HCT116 (cell line): Measurements from ENCODE around the gene KAZN. TPM values are rescaled to one million over a fixed set of nuclear protein-coding genes. Genes with fewer than 3 reads are reported as not detected.

Source experiments
- ATAC-seq: fragments of 200-7000 bp; cut with Tn5 transposase; 2 replicates; pipeline ENCODE4 v1.9.1; 2020; ENCODE audit warnings: mild to moderate bottlenecking, moderate library complexity
- BruUV-seq: library from RNA; stranded (reverse); fragments of 400-500 nt; replicated peaks from 2 replicates; lab custom pipeline; 2021; lab: Mats Ljungman, UMichigan
- CTCF ChIA-PET: fragments of 300-600 bp; sonication (Branson Sonifier 250); formaldehyde crosslinking; loops from one replicate; lab custom pipeline; 2021; ENCODE audit warnings: antibody characterized with exemption; lab: Charles Lee
- POLR2A ChIA-PET: fragments of 300-600, 350-600 bp; sonication (Branson Sonifier 250); formaldehyde crosslinking; loops from one replicate; lab custom pipeline; 2021; ENCODE audit warnings: antibody characterized with exemption; lab: Charles Lee
- RAD21 ChIA-PET, 2 experiments: fragments of 300-600 bp; sonication (Branson Sonifier 250); formaldehyde crosslinking; loops; one replicate each; lab custom pipeline; 2023; ENCODE audit warnings: low total read pairs in 2 of 2; ENCODE audit not compliant: uncharacterized antibody in 2 of 2, unreplicated experiment in 2 of 2, low non-redundant PET in 1 of 2; lab: Charles Lee
- DNase-seq: peaks from one replicate; pipeline ENCODE4 v3.0.0-alpha.2; 2010; ENCODE audit warnings: low read depth, low spot score
- H2AFZ ChIP-seq: fragments of 200-600 bp; shearing (Covaris generic), sonication (generic); 2 replicates; pipeline ENCODE4 v1.6.1; 2017; ENCODE audit warnings: low read depth, mixed run types, mixed read lengths, antibody characterized with exemption, low read length; ENCODE audit not compliant: poor library complexity, severe bottlenecking
- H3K27ac ChIP-seq: 2 replicates; pipeline ENCODE4 v1.5.1; 2012; ENCODE audit warnings: low read depth, low read length
- H3K27me3 ChIP-seq: fragments of 200-600 bp; sonication (generic); 2 replicates; pipeline ENCODE4 v1.6.1; 2016; ENCODE audit warnings: mixed run types, low read length, mixed read lengths; ENCODE audit not compliant: insufficient read depth
- H3K36me3 ChIP-seq, 2 experiments: fragments of 200-500 bp in 1 of 2; fragments of 200-600 bp in 1 of 2; sonication (Bioruptor generic) in 1 of 2; sonication (generic) in 1 of 2; 2 replicates each; pipeline versions ENCODE4 v1.5.1 to v1.6.1; 2014 to 2016; ENCODE audit warnings: low read length in 2 of 2, inconsistent platforms in 1 of 2, mixed read lengths in 1 of 2, mixed run types in 1 of 2; ENCODE audit not compliant: insufficient read depth in 2 of 2, control insufficient read depth in 1 of 2
- H3K4me1 ChIP-seq, 2 experiments: fragments of 200-600 bp in 1 of 2; sonication (generic) in 1 of 2; 2 replicates each; pipeline versions ENCODE4 v1.5.1 to v1.6.1; 2012 to 2017; ENCODE audit warnings: low read length in 2 of 2, inconsistent platforms in 1 of 2, mild to moderate bottlenecking in 1 of 2, mixed read lengths in 1 of 2, mixed run types in 1 of 2, moderate library complexity in 1 of 2; ENCODE audit not compliant: insufficient read depth in 2 of 2, control insufficient read depth in 1 of 2
- H3K4me2 ChIP-seq: fragments of 200-600 bp; sonication (generic); 2 replicates; pipeline ENCODE4 v1.6.1; 2017; ENCODE audit warnings: mixed run types, low read length, mixed read lengths
- H3K4me3 ChIP-seq, 2 experiments: fragments of 200-600 bp in 1 of 2; sonication (generic) in 1 of 2; replicated peaks in 1 of 2; 2 replicates each; pipeline ENCODE4 v1.5.1; 2011 to 2016; ENCODE audit warnings: low read length in 2 of 2, control low read depth in 1 of 2, low read depth in 1 of 2, mild to moderate bottlenecking in 1 of 2, mixed read lengths in 1 of 2, mixed run types in 1 of 2
- H3K79me2 ChIP-seq: fragments of 200-600 bp; sonication (generic); 2 replicates; pipeline ENCODE4 v1.6.1; 2017; ENCODE audit warnings: mild to moderate bottlenecking, mixed run types, low read length, moderate library complexity, mixed read lengths; ENCODE audit not compliant: insufficient read depth
- H3K9ac ChIP-seq: fragments of 200-600 bp; sonication (generic); 2 replicates; pipeline ENCODE4 v1.6.1; 2016; ENCODE audit warnings: low read length, mixed read lengths
- H3K9me2 ChIP-seq: fragments of 200-600 bp; sonication (generic), shearing (Covaris generic); 2 replicates; pipeline ENCODE4 v1.6.1; 2017; ENCODE audit warnings: mixed run types, mild to moderate bottlenecking, moderate library complexity; ENCODE audit not compliant: insufficient read depth
- H3K9me3 ChIP-seq, 2 experiments: fragments of 200-500 bp in 1 of 2; fragments of 200-600 bp in 1 of 2; sonication (Bioruptor generic) in 1 of 2; sonication (generic) in 1 of 2; 2 replicates each; pipeline ENCODE4 v1.6.1; 2014 to 2017; ENCODE audit warnings: low read length in 2 of 2, mixed read lengths in 2 of 2, inconsistent platforms in 1 of 2, low read depth in 1 of 2, mild to moderate bottlenecking in 1 of 2, mixed run types in 1 of 2, moderate library complexity in 1 of 2; ENCODE audit not compliant: control insufficient read depth in 1 of 2, insufficient read depth in 1 of 2
- H4K20me1 ChIP-seq: fragments of 200-600 bp; sonication (generic), shearing (Covaris generic); 2 replicates; pipeline ENCODE4 v1.6.1; 2017; ENCODE audit warnings: mixed run types, mild to moderate bottlenecking, moderate library complexity; ENCODE audit not compliant: insufficient read depth
- ATF3 ChIP-seq: IDR thresholded peaks from 2 replicates; pipeline ENCODE4 v1.6.1; 2012
- CEBPB ChIP-seq: IDR thresholded peaks from 2 replicates; pipeline ENCODE4 v1.6.1; 2012; ENCODE audit warnings: low read depth
- CTCF ChIP-seq, 3 experiments: fragments of 200-600 bp in 1 of 3; sonication (generic) in 1 of 3; IDR thresholded peaks in 2 of 3; conservative IDR thresholded peaks in 1 of 3; 2 replicates each; pipeline ENCODE4 v1.5.1; 2012 to 2017; ENCODE audit warnings: low read depth in 2 of 3, low read length in 2 of 3, antibody characterized with exemption in 1 of 3, borderline replicate concordance in 1 of 3, control low read depth in 1 of 3, mild to moderate bottlenecking in 1 of 3, mixed read lengths in 1 of 3, mixed run types in 1 of 3, moderate library complexity in 1 of 3; ENCODE audit not compliant: insufficient read depth in 1 of 3
- EGR1 ChIP-seq: IDR thresholded peaks from 2 replicates; pipeline ENCODE4 v1.6.1; 2012; ENCODE audit warnings: low read depth
- FOSL1 ChIP-seq: IDR thresholded peaks from 2 replicates; pipeline ENCODE4 v1.6.1; 2012; ENCODE audit warnings: low read depth
- POLR2AphosphoS5 ChIP-seq: IDR thresholded peaks from 2 replicates; pipeline ENCODE4 v1.6.1; 2011; ENCODE audit warnings: mild to moderate bottlenecking, low read depth, low read length, moderate library complexity
- RAD21 ChIP-seq: IDR thresholded peaks from 2 replicates; pipeline ENCODE4 v1.6.1; 2012; ENCODE audit warnings: low read depth, mild to moderate bottlenecking
- TCF7L2 ChIP-seq: IDR thresholded peaks from 2 replicates; pipeline ENCODE4 v1.7.0; 2011; ENCODE audit warnings: borderline replicate concordance, inconsistent platforms; ENCODE audit not compliant: insufficient read depth, insufficient read length; ENCODE audit errors: extremely low read depth
- ZBTB33 ChIP-seq: IDR thresholded peaks from 2 replicates; pipeline ENCODE4 v1.6.1; 2011; ENCODE audit warnings: mild to moderate bottlenecking, low read length, moderate library complexity; ENCODE audit not compliant: insufficient replicate concordance; ENCODE audit errors: extremely low read depth
- ZFX ChIP-seq: fragments of 450-650 bp; IDR thresholded peaks from 2 replicates; pipeline ENCODE4 v1.6.1; 2017
- intact Hi-C: fragments of 100-400 bp; cut with micrococcal nuclease; formaldehyde crosslinking; loops from 2 replicates; pipeline ENCODE4 v1.10.0; 2022
- total RNA-seq: library from RNA; stranded (reverse); gene quantifications from one replicate; pipeline ENCODE4 v1.2.1, GENCODE V29; 2021; ENCODE audit not compliant: unreplicated experiment

KAZN gene
- total RNA-seq, 1 experiment from 2014 or later, result 13.4 TPM

GRCh38 chr1:14750490-14750889 lies 152.0 kb downstream of the KAZN start:
- CTCF ChIA-PET, result no interaction called here
- TF ChIP-seq CTCF (IDR thresholded peaks at IDR 0.05 in 2 of 3, conservative IDR thresholded peaks at IDR 0.05 in 1 of 3; ENCODE audit: borderline replicate concordance in 1 of 3, insufficient read depth in 1 of 3, low read depth in 2 of 3, low read length in 2 of 3) (no peak), FOSL1 (no peak), POLR2AphosphoS5 (no peak)
- TF ChIP-seq, all 23 proteins: peak for 0
- ATAC-seq, result no peak
- no peaks in the 10 kb centered on the region for H3K36me3 ChIP-seq
- ChIA-PET RAD21 (no interaction called here), POLR2A (no interaction called here)
- intact Hi-C loops, result no loop called here
- no peaks in the 10 kb centered on the region for H3K79me2 ChIP-seq
- no peak for DNase-seq
- H4K20me1 ChIP-seq, result no peaks in the 10 kb centered on the region
- H3K9ac ChIP-seq, result no peak overlapping the region
- no peak overlapping the region for H3K27ac ChIP-seq
- H3K4me3 ChIP-seq, result no peak overlapping the region
- no peak overlapping the region for H3K4me2 ChIP-seq
- H3K9me3 ChIP-seq, result no peaks in the 10 kb centered on the region
- H3K9me2 ChIP-seq, result no peaks in the 10 kb centered on the region
- H3K27me3 ChIP-seq, result peaks cover 1% of the 10 kb centered on the region; the same call in 1 of the 2 replicates
- BruUV-seq, result no TSS peak
- no peaks in the 10 kb centered on the region for H3K4me1 ChIP-seq
- H2AFZ ChIP-seq, result no peak overlapping the region

- ChIA-PET POLR2A (no interaction called here), RAD21 (no interaction called here), CTCF (no interaction called here)
- TF ChIP-seq ATF3, result no peak
- TF ChIP-seq TCF7L2, result no peak
- TF ChIP-seq CTCF (IDR thresholded peaks at IDR 0.05 in 2 of 3, conservative IDR thresholded peaks at IDR 0.05 in 1 of 3; ENCODE audit: borderline replicate concordance in 1 of 3, insufficient read depth in 1 of 3, low read depth in 2 of 3, low read length in 2 of 3), result no peak
- TF ChIP-seq CEBPB, result no peak
- TF ChIP-seq ZFX, result no peak
- no peak for TF ChIP-seq ZBTB33
- no peak for TF ChIP-seq EGR1
- TF ChIP-seq RAD21, result no peak
- Histone ChIP-seq H3K79me2 (no peaks in the 10 kb centered on the region), H3K36me3 (no peaks in the 10 kb centered on the region), H3K9me2 (no peaks in the 10 kb centered on the region), H3K27me3 (peaks cover 42% of the 10 kb centered on the region), H3K4me1 (no peaks in the 10 kb centered on the region), H3K4me2 (no peak overlapping the region), H3K27ac (no peak overlapping the region), H3K9me3 (no peaks in the 10 kb centered on the region), H3K9ac (no peak overlapping the region), H3K4me3 (no peak overlapping the region), H4K20me1 (no peaks in the 10 kb centered on the region), H2AFZ (no peak overlapping the region)
- ATAC-seq, result no peak
- intact Hi-C loops, result no loop called here
- BruUV-seq, result no TSS peak
- no peak for DNase-seq
Observed at GRCh38 chr1:14755518-14756252, 157.2 kb downstream of the KAZN start.
